ENCODE data around the gene USP47. TPM values are rescaled to one million over a fixed set of nuclear protein-coding genes. Genes with fewer than 3 reads are reported as not detected.
"Not testable (repeated sequence)": the region's sequence is repeated elsewhere in the genome, so short reads cannot be mapped to it uniquely, and the experiment has no call there.

USP47 gene
- total RNA-seq, 1 donor from 2014 or later, result 69.4 TPM

DNA sequence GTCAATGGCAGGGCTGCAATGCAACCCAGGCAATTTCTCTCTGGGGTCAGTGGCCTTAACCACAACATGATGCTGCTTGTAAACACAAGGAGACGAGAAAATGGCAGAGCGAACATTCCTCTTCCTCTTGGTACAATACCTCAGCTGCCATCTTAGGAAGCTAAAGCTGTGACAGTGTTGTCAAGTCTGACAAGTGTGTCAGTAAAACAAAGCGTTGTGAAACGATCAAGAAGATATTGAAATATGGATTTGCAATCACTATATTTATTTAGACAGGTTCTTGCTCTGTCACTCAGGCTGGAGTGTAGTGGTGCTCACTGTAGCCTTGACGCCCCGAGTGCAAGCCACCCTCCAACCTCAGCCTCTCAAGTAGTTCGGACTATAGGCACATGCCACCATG, 14.5 kb upstream of the USP47 start:
- H3K4me3 ChIP-seq (ENCODE audit: low read length in 3 of 3), result no peak overlapping the region
- H3K4me1 ChIP-seq (ENCODE audit: control insufficient read depth in 3 of 3, insufficient read depth in 3 of 3, low read length in 3 of 3), result no peaks in the 10 kb centered on the region
- H3K27ac ChIP-seq (ENCODE audit: low read depth, low read length), result no peak overlapping the region
- H3K27me3 ChIP-seq (ENCODE audit: control insufficient read depth in 3 of 3, insufficient read depth in 3 of 3, low read length in 3 of 3), result no peaks in the 10 kb centered on the region
- no peak overlapping the region for H3K9ac ChIP-seq (ENCODE audit: low read depth in 1 of 3, low read length in 3 of 3)
- H3K9me3 ChIP-seq (ENCODE audit: control insufficient read depth in 3 of 3, low read length in 3 of 3), result no peaks in the 10 kb centered on the region
- no peaks in the 10 kb centered on the region for H3K36me3 ChIP-seq (ENCODE audit: control insufficient read depth in 3 of 3, insufficient read depth in 3 of 3, low read length in 3 of 3)

DNA sequence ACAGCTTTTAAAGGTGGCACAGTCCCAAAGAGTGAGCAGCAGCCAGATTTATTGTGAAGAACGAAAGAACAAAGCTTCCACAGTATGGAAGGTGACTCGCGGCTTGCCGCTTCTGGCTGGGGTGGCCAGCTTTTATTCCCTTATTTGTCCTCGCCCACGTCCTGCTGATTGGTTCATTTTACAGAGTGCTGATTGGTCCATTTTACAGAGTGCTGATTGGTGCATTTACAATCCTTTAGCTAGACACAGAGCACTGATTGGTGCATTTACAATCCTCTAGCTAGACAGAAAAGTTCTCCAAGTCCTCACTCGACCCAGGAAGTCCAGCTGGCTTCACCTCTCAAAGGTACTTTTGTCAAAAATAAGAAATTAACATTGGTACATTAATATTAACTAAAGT, 10.4 kb upstream of the USP47 start:
- H3K9ac ChIP-seq (ENCODE audit: low read depth in 1 of 3, low read length in 3 of 3); H3K36me3 ChIP-seq (ENCODE audit: control insufficient read depth in 3 of 3, insufficient read depth in 3 of 3, low read length in 3 of 3); H3K27ac ChIP-seq (ENCODE audit: low read depth, low read length); H3K4me3 ChIP-seq (ENCODE audit: low read length in 3 of 3); H3K4me1 ChIP-seq (ENCODE audit: control insufficient read depth in 3 of 3, insufficient read depth in 3 of 3, low read length in 3 of 3); H3K9me3 ChIP-seq (ENCODE audit: control insufficient read depth in 3 of 3, low read length in 3 of 3); H3K27me3 ChIP-seq (ENCODE audit: control insufficient read depth in 3 of 3, insufficient read depth in 3 of 3, low read length in 3 of 3): not testable (repeated sequence)

DNA sequence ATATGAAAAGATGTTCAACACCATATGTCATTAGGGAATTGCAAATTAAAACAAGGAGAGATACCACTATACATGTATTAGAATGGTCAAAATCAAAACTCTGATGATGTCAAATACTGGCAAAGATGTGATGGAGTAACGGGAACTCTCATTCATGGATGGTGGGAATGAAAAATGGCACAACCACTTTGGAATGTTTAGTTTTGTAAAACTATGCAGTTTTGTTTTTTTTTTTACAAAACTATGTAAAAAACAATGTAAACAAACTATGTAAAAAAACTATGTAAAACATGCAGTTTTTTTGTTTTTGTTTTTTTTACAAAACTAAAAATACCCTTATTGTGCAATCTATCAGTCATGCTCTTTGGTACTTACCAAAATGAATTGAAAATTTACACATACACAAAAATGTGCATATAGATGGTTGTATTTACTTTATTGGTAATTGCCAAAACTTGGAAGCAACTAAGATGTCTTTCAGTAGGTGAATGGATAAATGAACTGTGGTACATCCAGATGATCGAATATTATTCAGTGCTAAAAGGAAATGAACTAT, 5.0 kb upstream of the USP47 start:
- H3K27me3 ChIP-seq (ENCODE audit: control insufficient read depth in 3 of 3, insufficient read depth in 3 of 3, low read length in 3 of 3), result no peaks in the 10 kb centered on the region

DNA sequence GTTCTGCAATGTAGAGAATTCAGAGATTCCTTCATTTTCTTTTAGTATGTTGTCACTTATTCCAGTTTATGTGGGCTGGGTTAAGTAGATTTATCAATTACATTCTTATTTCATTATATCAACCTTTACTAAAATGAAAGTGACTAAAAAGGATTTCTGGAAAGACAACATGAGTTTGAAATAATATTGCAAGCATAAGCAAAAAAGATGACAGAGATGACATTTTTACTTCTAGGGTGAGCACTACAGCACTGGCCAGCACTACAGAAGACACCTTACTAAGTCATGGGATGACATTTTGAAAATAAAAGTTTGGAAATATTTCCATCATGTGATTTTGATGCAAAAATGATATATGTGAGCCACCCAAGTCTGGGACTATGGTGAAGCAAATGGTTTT, 2.1 kb upstream of the USP47 start:
- no peak overlapping the region for H3K9ac ChIP-seq (ENCODE audit: low read depth in 1 of 3, low read length in 3 of 3)

More for the DNA sequence above, 5.0 kb upstream of the USP47 start:
- H3K36me3 ChIP-seq (ENCODE audit: control insufficient read depth in 3 of 3, insufficient read depth in 3 of 3, low read length in 3 of 3), result no peaks in the 10 kb centered on the region
- no peak overlapping the region for H3K9ac ChIP-seq (ENCODE audit: low read depth in 1 of 3, low read length in 3 of 3)
- no peaks in the 10 kb centered on the region for H3K9me3 ChIP-seq (ENCODE audit: control insufficient read depth in 3 of 3, low read length in 3 of 3)
- no peak overlapping the region for H3K27ac ChIP-seq (ENCODE audit: low read depth, low read length)
- H3K4me1 ChIP-seq (ENCODE audit: control insufficient read depth in 3 of 3, insufficient read depth in 3 of 3, low read length in 3 of 3), result peaks cover 0 to 5% (median 5%) of the 10 kb centered on the region in 3 donors
- H3K4me3 ChIP-seq (ENCODE audit: low read length in 3 of 3), result no peak overlapping the region

DNA sequence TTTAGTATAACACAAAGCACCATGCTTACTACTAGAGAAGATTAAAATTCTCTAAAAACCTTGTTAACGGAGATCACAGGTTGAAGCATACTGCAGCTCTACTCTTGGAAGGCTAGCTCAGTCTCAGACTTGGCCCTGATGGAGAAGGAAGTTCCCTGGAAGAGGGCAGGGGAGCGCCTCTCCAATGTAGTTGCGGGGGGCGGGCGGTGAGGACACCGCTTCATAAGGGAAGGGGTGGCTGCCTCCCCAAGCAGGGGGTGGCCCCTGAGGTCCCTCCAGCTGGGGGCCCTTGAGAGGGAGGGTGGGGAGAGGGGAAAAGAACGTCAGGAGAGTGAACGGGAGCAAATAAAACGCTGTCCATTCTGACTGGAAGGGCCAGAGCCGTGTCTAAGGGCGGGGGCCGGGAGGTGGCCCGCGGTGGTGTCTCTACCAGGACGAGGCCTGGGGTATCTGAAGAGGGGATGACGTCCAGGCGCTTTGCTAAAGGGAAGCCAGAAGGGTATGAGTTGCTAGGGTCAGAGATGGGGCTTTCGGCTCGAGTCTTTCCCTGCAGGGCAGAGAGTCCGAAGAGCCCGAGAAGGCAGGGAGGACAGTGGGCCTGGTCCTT, 553 bp upstream of the USP47 start:
- Histone ChIP-seq H3K4me1 (ENCODE audit: control insufficient read depth in 3 of 3, insufficient read depth in 3 of 3, low read length in 3 of 3) (peaks cover 16 to 34% (median 21%) of the 10 kb centered on the region in 3 donors), H3K27ac (ENCODE audit: low read depth, low read length) (peak overlapping the region; percentile 99), H3K9me3 (ENCODE audit: control insufficient read depth in 3 of 3, low read length in 3 of 3) (no peaks in the 10 kb centered on the region), H3K36me3 (ENCODE audit: control insufficient read depth in 3 of 3, insufficient read depth in 3 of 3, low read length in 3 of 3) (no peaks in the 10 kb centered on the region), H3K4me3 (ENCODE audit: low read length in 3 of 3) (peak overlapping the region; percentile 86 to 91 (median 86)), H3K27me3 (ENCODE audit: control insufficient read depth in 3 of 3, insufficient read depth in 3 of 3, low read length in 3 of 3) (no peaks in the 10 kb centered on the region), H3K9ac (ENCODE audit: low read depth in 1 of 3, low read length in 3 of 3) (peak overlapping the region; percentile 95 to 99 (median 96))

More for the DNA sequence above, 2.1 kb upstream of the USP47 start:
- no peak overlapping the region for H3K4me3 ChIP-seq (ENCODE audit: low read length in 3 of 3)
- H3K27ac ChIP-seq (ENCODE audit: low read depth, low read length), result no peak overlapping the region
- H3K4me1 ChIP-seq (ENCODE audit: control insufficient read depth in 3 of 3, insufficient read depth in 3 of 3, low read length in 3 of 3), result peaks cover 7 to 20% (median 9%) of the 10 kb centered on the region in 3 donors
- no peaks in the 10 kb centered on the region for H3K36me3 ChIP-seq (ENCODE audit: control insufficient read depth in 3 of 3, insufficient read depth in 3 of 3, low read length in 3 of 3)
- H3K9me3 ChIP-seq (ENCODE audit: control insufficient read depth in 3 of 3, low read length in 3 of 3), result no peaks in the 10 kb centered on the region
- no peaks in the 10 kb centered on the region for H3K27me3 ChIP-seq (ENCODE audit: control insufficient read depth in 3 of 3, insufficient read depth in 3 of 3, low read length in 3 of 3)

DNA sequence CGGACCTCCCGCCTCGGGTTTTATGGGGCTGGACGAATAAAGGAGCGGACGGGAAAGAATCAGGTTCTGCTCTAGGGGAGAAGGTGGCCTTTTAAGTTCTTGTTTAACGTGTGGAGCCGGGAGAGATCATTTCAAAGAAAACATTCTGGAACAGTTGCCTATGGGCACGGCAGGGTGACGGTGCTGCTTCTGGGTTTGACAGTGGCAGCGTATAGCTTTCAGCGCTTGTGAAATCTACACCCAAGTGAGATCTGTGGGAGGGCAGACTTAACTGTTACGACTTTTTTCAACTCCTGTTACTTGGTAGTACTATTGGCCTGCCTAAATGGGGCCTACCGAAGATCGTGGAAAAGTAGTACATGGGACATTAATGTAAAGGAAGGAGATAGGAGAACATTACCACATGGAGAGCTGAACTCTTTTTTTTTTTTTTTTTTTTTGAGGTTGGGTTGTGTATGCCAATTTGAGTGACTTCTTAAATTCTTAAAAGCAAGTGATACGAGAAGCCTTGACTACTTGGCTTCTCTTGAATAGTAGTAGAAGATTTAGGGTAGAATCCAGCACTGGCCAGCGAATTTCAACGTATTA, 743 bp downstream of the USP47 start:
- Histone ChIP-seq H3K27ac (ENCODE audit: low read depth, low read length) (peak overlapping the region; percentile 99), H3K36me3 (ENCODE audit: control insufficient read depth in 3 of 3, insufficient read depth in 3 of 3, low read length in 3 of 3) (no peaks in the 10 kb centered on the region), H3K4me3 (ENCODE audit: low read length in 3 of 3) (peak overlapping the region; percentile 86 to 91 (median 86)), H3K9me3 (ENCODE audit: control insufficient read depth in 3 of 3, low read length in 3 of 3) (no peaks in the 10 kb centered on the region), H3K27me3 (ENCODE audit: control insufficient read depth in 3 of 3, insufficient read depth in 3 of 3, low read length in 3 of 3) (no peaks in the 10 kb centered on the region), H3K9ac (ENCODE audit: low read depth in 1 of 3, low read length in 3 of 3) (peak overlapping the region; percentile 95 to 99 (median 95)), H3K4me1 (ENCODE audit: control insufficient read depth in 3 of 3, insufficient read depth in 3 of 3, low read length in 3 of 3) (peaks cover 21 to 39% (median 28%) of the 10 kb centered on the region in 3 donors)

DNA sequence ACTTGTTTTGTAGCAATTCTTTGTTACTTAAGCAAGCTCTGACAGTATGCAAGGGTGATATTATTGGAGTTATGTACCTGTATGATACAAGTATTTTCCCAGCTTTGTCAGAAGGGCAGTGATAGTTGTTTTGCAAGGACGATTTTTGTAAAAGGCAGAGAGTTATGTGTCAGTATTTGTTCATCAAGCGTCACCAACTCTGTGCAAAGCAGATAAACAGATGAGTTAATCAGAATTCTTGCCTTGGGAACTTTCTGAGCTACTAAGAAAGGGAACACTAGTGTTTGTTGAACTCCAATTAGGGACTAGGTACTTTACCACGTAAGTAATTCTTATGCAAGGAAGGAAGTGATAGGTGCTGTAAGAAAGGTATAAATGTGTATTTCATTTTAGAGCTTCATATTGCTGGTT, 1.4 kb downstream of the USP47 start:
- H3K9me3 ChIP-seq (ENCODE audit: control insufficient read depth in 3 of 3, low read length in 3 of 3), result no peaks in the 10 kb centered on the region
- H3K36me3 ChIP-seq (ENCODE audit: control insufficient read depth in 3 of 3, insufficient read depth in 3 of 3, low read length in 3 of 3), result no peaks in the 10 kb centered on the region
- H3K4me3 ChIP-seq (ENCODE audit: low read length in 3 of 3), result peak overlapping the region; percentile 86 to 91 (median 86)
- H3K27ac ChIP-seq (ENCODE audit: low read depth, low read length), result peak overlapping the region; percentile 99
- H3K27me3 ChIP-seq (ENCODE audit: control insufficient read depth in 3 of 3, insufficient read depth in 3 of 3, low read length in 3 of 3), result no peaks in the 10 kb centered on the region
- H3K4me1 ChIP-seq (ENCODE audit: control insufficient read depth in 3 of 3, insufficient read depth in 3 of 3, low read length in 3 of 3), result peaks cover 26 to 45% (median 33%) of the 10 kb centered on the region in 3 donors
- H3K9ac ChIP-seq (ENCODE audit: low read depth in 1 of 3, low read length in 3 of 3), result peak overlapping the region; percentile 95 to 99 (median 95)

DNA sequence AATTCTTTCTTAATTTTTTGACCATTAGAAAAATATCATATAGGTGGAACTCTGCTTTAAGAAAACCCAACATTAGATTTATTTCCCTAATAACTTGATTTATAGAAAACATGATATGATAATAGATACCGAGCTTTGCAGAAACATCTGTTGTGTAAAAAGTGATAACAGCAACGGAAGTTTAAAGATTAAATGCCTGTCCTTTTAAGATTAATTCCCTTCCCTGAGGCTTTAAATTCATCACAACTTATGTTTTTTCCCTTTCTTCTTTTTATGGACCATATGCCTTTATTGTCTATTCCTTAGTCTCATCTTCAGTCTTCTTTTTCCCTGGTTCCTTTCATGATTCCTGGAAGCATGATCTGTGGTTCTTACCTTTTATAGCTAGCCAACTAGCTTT, 1.9 kb downstream of the USP47 start:
- Histone ChIP-seq H3K27ac (ENCODE audit: low read depth, low read length) (peak overlapping the region; percentile 99), H3K9me3 (ENCODE audit: control insufficient read depth in 3 of 3, low read length in 3 of 3) (no peaks in the 10 kb centered on the region), H3K9ac (ENCODE audit: low read depth in 1 of 3, low read length in 3 of 3) (peak overlapping the region; percentile 95 to 99 (median 95)), H3K4me1 (ENCODE audit: control insufficient read depth in 3 of 3, insufficient read depth in 3 of 3, low read length in 3 of 3) (peaks cover 27 to 47% (median 37%) of the 10 kb centered on the region in 3 donors), H3K4me3 (ENCODE audit: low read length in 3 of 3) (peak overlapping the region; percentile 86 to 91 (median 86)), H3K27me3 (ENCODE audit: control insufficient read depth in 3 of 3, insufficient read depth in 3 of 3, low read length in 3 of 3) (no peaks in the 10 kb centered on the region), H3K36me3 (ENCODE audit: control insufficient read depth in 3 of 3, insufficient read depth in 3 of 3, low read length in 3 of 3) (no peaks in the 10 kb centered on the region)

DNA sequence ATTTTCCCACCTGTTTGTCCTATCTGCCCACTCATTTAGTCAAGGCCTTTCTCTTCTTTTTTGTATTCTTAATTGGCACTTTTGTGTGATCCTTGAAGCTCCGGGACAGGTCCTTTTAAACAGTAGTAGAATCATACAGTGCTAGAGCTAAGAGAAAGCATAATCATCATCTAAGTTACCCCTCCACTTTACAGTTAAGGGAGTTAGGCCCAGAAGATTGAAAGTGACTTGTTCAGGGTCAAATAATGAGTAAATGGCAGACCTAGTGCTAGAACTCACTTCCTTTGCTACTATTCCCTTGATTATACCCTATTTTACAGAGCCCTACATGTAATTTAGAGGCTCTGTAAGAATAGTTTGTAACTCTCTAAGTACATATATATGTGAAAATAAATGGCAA, 2.5 kb downstream of the USP47 start:
- H3K4me3 ChIP-seq (ENCODE audit: low read length in 3 of 3), result peak overlapping the region in 2 of 3 donors; percentile 86 to 91
- no peaks in the 10 kb centered on the region for H3K36me3 ChIP-seq (ENCODE audit: control insufficient read depth in 3 of 3, insufficient read depth in 3 of 3, low read length in 3 of 3)
- peak overlapping the region in 2 of 3 donors; percentile 95 to 99 for H3K9ac ChIP-seq (ENCODE audit: low read depth in 1 of 3, low read length in 3 of 3)
- peaks cover 31 to 51% (median 43%) of the 10 kb centered on the region in 3 donors for H3K4me1 ChIP-seq (ENCODE audit: control insufficient read depth in 3 of 3, insufficient read depth in 3 of 3, low read length in 3 of 3)
- no peaks in the 10 kb centered on the region for H3K9me3 ChIP-seq (ENCODE audit: control insufficient read depth in 3 of 3, low read length in 3 of 3)
- H3K27me3 ChIP-seq (ENCODE audit: control insufficient read depth in 3 of 3, insufficient read depth in 3 of 3, low read length in 3 of 3), result no peaks in the 10 kb centered on the region
- H3K27ac ChIP-seq (ENCODE audit: low read depth, low read length), result peak overlapping the region; percentile 99

DNA sequence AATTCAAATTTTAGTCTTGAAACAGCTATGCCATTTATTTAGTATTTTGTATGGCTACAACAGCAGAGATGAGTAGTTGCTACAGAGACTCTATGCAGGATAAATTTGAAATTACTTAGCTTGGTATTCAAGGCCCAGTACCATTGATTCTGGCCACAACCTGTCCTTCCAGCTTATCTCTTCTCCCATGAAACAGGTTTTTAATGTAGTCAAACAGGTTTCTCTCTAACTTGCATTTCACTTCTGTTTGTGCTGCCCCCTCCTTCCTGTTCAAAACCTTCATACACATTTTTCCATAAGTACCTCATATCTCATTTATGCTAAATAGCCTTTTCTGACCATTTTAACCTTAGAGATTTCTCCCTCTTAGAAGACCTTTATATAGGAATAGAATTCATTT, 3.3 kb downstream of the USP47 start:
- H3K9ac ChIP-seq (ENCODE audit: low read depth in 1 of 3, low read length in 3 of 3), result peak overlapping the region in 1 of 3 donors; percentile 47
- peak overlapping the region in 1 of 3 donors; percentile 7 for H3K4me3 ChIP-seq (ENCODE audit: low read length in 3 of 3)
- H3K27me3 ChIP-seq (ENCODE audit: control insufficient read depth in 3 of 3, insufficient read depth in 3 of 3, low read length in 3 of 3), result no peaks in the 10 kb centered on the region
- no peaks in the 10 kb centered on the region for H3K36me3 ChIP-seq (ENCODE audit: control insufficient read depth in 3 of 3, insufficient read depth in 3 of 3, low read length in 3 of 3)
- H3K4me1 ChIP-seq (ENCODE audit: control insufficient read depth in 3 of 3, insufficient read depth in 3 of 3, low read length in 3 of 3), result peaks cover 36 to 56% (median 49%) of the 10 kb centered on the region in 3 donors
- peak overlapping the region; percentile 99 for H3K27ac ChIP-seq (ENCODE audit: low read depth, low read length)
- H3K9me3 ChIP-seq (ENCODE audit: control insufficient read depth in 3 of 3, low read length in 3 of 3), result no peaks in the 10 kb centered on the region
